Measurements from ENCODE around the gene FIBP.

Gene FIBP

GRCh38 chr11:65854161-65854592 is 34.1 kb downstream of the FIBP start:
- 98% methylated on average over 4 of the region's 4 CpGs for WGBS

GRCh38 chr11:65853246-65853979 is 34.9 kb downstream of the FIBP start:
- 96% methylated on average over 6 of the region's 6 CpGs for WGBS
- Histone ChIP-seq H3K9ac (ENCODE audit: low read length) (peak overlapping the region; percentile 94), H3K4me2 (ENCODE audit: low read length, poor library complexity, severe bottlenecking) (no peak overlapping the region), H4K8ac (ENCODE audit: low read length) (no peak overlapping the region), H3K27me3 (ENCODE audit: control insufficient read depth in 1 of 2, insufficient read depth in 1 of 2, low read length in 2 of 2) (no peaks in the 10 kb centered on the region), H2BK15ac (ENCODE audit: low read depth, poor library complexity, severe bottlenecking) (no peak overlapping the region), H3K4me3 (ENCODE audit: insufficient read depth in 1 of 2, low read depth in 1 of 2, low read length in 2 of 2) (no peak overlapping the region), H2AK5ac (ENCODE audit: low read length, severe bottlenecking) (no peak overlapping the region), H2BK5ac (ENCODE audit: low read depth, low read length, poor library complexity, severe bottlenecking) (no peak overlapping the region), H3K79me1 (replicated peaks; ENCODE audit: low read length, poor library complexity, severe bottlenecking) (peaks cover 5% of the 10 kb centered on the region), H2BK120ac (ENCODE audit: low read depth, low read length) (no peak overlapping the region), H3K27ac (ENCODE audit: low read length, poor library complexity, severe bottlenecking) (no peak overlapping the region), H3K18ac (ENCODE audit: low read depth in 1 of 2, low read length in 2 of 2) (no peak overlapping the region), H4K91ac (ENCODE audit: low read length) (no peak overlapping the region), H3K4ac (ENCODE audit: low read depth in 1 of 2, low read length in 2 of 2) (no peak overlapping the region), H3K23ac (ENCODE audit: low read length in 2 of 2) (no peak overlapping the region), H3K14ac (ENCODE audit: low read length in 2 of 2) (no peak overlapping the region), H3K36me3 (ENCODE audit: control insufficient read depth in 1 of 2, insufficient read depth in 2 of 2, low read depth in 1 of 2, low read length in 2 of 2) (peaks cover 57 to 63% of the 10 kb centered on the region in 2 experiments), H2AFZ (ENCODE audit: low read depth, low read length) (no peak overlapping the region), H3K4me1 (ENCODE audit: control insufficient read depth, insufficient read depth, low read depth, low read length) (peaks cover 29% of the 10 kb centered on the region), H2BK12ac (ENCODE audit: low read length in 2 of 2) (no peak overlapping the region), H3K9me3 (ENCODE audit: control insufficient read depth, low read length) (peaks cover 5% of the 10 kb centered on the region)
- DNase-seq: no peak

More at GRCh38 chr11:65854161-65854592, 34.1 kb downstream of the FIBP start:
- H3K27ac ChIP-seq (ENCODE audit: low read length, poor library complexity, severe bottlenecking): no peak overlapping the region
- H2BK12ac ChIP-seq (ENCODE audit: low read length in 2 of 2): no peak overlapping the region
- H3K79me1 ChIP-seq (replicated peaks; ENCODE audit: low read length, poor library complexity, severe bottlenecking): peaks cover 5% of the 10 kb centered on the region
- H2BK15ac ChIP-seq (ENCODE audit: low read depth, poor library complexity, severe bottlenecking): no peak overlapping the region
- no peak overlapping the region for H3K14ac ChIP-seq (ENCODE audit: low read length in 2 of 2)
- H2AK5ac ChIP-seq (ENCODE audit: low read length, severe bottlenecking): no peak overlapping the region
- no peak overlapping the region for H2AFZ ChIP-seq (ENCODE audit: low read depth, low read length)
- no peak overlapping the region for H3K4me3 ChIP-seq (ENCODE audit: insufficient read depth in 1 of 2, low read depth in 1 of 2, low read length in 2 of 2)
- no peak overlapping the region for H2BK5ac ChIP-seq (ENCODE audit: low read depth, low read length, poor library complexity, severe bottlenecking)
- H3K4me2 ChIP-seq (ENCODE audit: low read length, poor library complexity, severe bottlenecking): no peak overlapping the region
- DNase-seq: no peak
- H3K4me1 ChIP-seq (ENCODE audit: control insufficient read depth, insufficient read depth, low read depth, low read length): peaks cover 29% of the 10 kb centered on the region
- no peak overlapping the region for H4K8ac ChIP-seq (ENCODE audit: low read length)
- H4K91ac ChIP-seq (ENCODE audit: low read length): no peak overlapping the region
- H3K9ac ChIP-seq (ENCODE audit: low read length): peak overlapping the region; percentile 94
- H2BK120ac ChIP-seq (ENCODE audit: low read depth, low read length): no peak overlapping the region
- H3K4ac ChIP-seq (ENCODE audit: low read depth in 1 of 2, low read length in 2 of 2): no peak overlapping the region
- H3K27me3 ChIP-seq (ENCODE audit: control insufficient read depth in 1 of 2, insufficient read depth in 1 of 2, low read length in 2 of 2): no peaks in the 10 kb centered on the region
- peaks cover 57 to 63% of the 10 kb centered on the region in 2 experiments for H3K36me3 ChIP-seq (ENCODE audit: control insufficient read depth in 1 of 2, insufficient read depth in 2 of 2, low read depth in 1 of 2, low read length in 2 of 2)
- peaks cover 5% of the 10 kb centered on the region for H3K9me3 ChIP-seq (ENCODE audit: control insufficient read depth, low read length)
- H3K23ac ChIP-seq (ENCODE audit: low read length in 2 of 2): no peak overlapping the region
- H3K18ac ChIP-seq (ENCODE audit: low read depth in 1 of 2, low read length in 2 of 2): no peak overlapping the region

- no peak overlapping the region for H2BK15ac ChIP-seq (ENCODE audit: low read depth, poor library complexity, severe bottlenecking)
- no peak overlapping the region for H3K18ac ChIP-seq (ENCODE audit: low read depth in 1 of 2, low read length in 2 of 2)
- no peak overlapping the region for H2AFZ ChIP-seq (ENCODE audit: low read depth, low read length)
- no peak overlapping the region for H3K14ac ChIP-seq (ENCODE audit: low read length in 2 of 2)
- peak overlapping the region in 1 of 2 experiments; percentile 11 for H2BK12ac ChIP-seq (ENCODE audit: low read length in 2 of 2)
- DNase-seq: no peak
- H3K9ac ChIP-seq (ENCODE audit: low read length): peak overlapping the region; percentile 94
- H3K27me3 ChIP-seq (ENCODE audit: control insufficient read depth in 1 of 2, insufficient read depth in 1 of 2, low read length in 2 of 2): no peaks in the 10 kb centered on the region
- H3K9me3 ChIP-seq (ENCODE audit: control insufficient read depth, low read length): peaks cover 5% of the 10 kb centered on the region
- H3K4ac ChIP-seq (ENCODE audit: low read depth in 1 of 2, low read length in 2 of 2): no peak overlapping the region
- no peak overlapping the region for H3K4me3 ChIP-seq (ENCODE audit: insufficient read depth in 1 of 2, low read depth in 1 of 2, low read length in 2 of 2)
- no peak overlapping the region for H4K8ac ChIP-seq (ENCODE audit: low read length)
- 99% methylated on average over 33 of the region's 33 CpGs for WGBS
- H3K27ac ChIP-seq (ENCODE audit: low read length, poor library complexity, severe bottlenecking): no peak overlapping the region
- H2BK5ac ChIP-seq (ENCODE audit: low read depth, low read length, poor library complexity, severe bottlenecking): no peak overlapping the region
- H3K23ac ChIP-seq (ENCODE audit: low read length in 2 of 2): no peak overlapping the region
- H3K79me1 ChIP-seq (replicated peaks; ENCODE audit: low read length, poor library complexity, severe bottlenecking): peaks cover 5% of the 10 kb centered on the region
- H2BK120ac ChIP-seq (ENCODE audit: low read depth, low read length): no peak overlapping the region
- H3K4me2 ChIP-seq (ENCODE audit: low read length, poor library complexity, severe bottlenecking): no peak overlapping the region
- peaks cover 29% of the 10 kb centered on the region for H3K4me1 ChIP-seq (ENCODE audit: control insufficient read depth, insufficient read depth, low read depth, low read length)
- no peak overlapping the region for H4K91ac ChIP-seq (ENCODE audit: low read length)
- peaks cover 57 to 63% of the 10 kb centered on the region in 2 experiments for H3K36me3 ChIP-seq (ENCODE audit: control insufficient read depth in 1 of 2, insufficient read depth in 2 of 2, low read depth in 1 of 2, low read length in 2 of 2)
- H2AK5ac ChIP-seq (ENCODE audit: low read length, severe bottlenecking): no peak overlapping the region
Measured at GRCh38 chr11:65852508-65853245, 35.6 kb downstream of the FIBP start.

GRCh38 chr11:65851811-65852507 is 36.3 kb downstream of the FIBP start:
- Histone ChIP-seq H3K79me1 (replicated peaks; ENCODE audit: low read length, poor library complexity, severe bottlenecking) (peaks cover 5% of the 10 kb centered on the region), H4K91ac (ENCODE audit: low read length) (no peak overlapping the region), H3K14ac (ENCODE audit: low read length in 2 of 2) (no peak overlapping the region), H3K27ac (ENCODE audit: low read length, poor library complexity, severe bottlenecking) (no peak overlapping the region), H2BK120ac (ENCODE audit: low read depth, low read length) (no peak overlapping the region), H3K4ac (ENCODE audit: low read depth in 1 of 2, low read length in 2 of 2) (no peak overlapping the region), H3K18ac (ENCODE audit: low read depth in 1 of 2, low read length in 2 of 2) (no peak overlapping the region), H3K23ac (ENCODE audit: low read length in 2 of 2) (no peak overlapping the region), H2AFZ (ENCODE audit: low read depth, low read length) (no peak overlapping the region), H2BK5ac (ENCODE audit: low read depth, low read length, poor library complexity, severe bottlenecking) (no peak overlapping the region), H4K8ac (ENCODE audit: low read length) (peak overlapping the region; percentile 39), H3K4me3 (ENCODE audit: insufficient read depth in 1 of 2, low read depth in 1 of 2, low read length in 2 of 2) (no peak overlapping the region), H2BK15ac (ENCODE audit: low read depth, poor library complexity, severe bottlenecking) (no peak overlapping the region), H3K36me3 (ENCODE audit: control insufficient read depth in 1 of 2, insufficient read depth in 2 of 2, low read depth in 1 of 2, low read length in 2 of 2) (peaks cover 57 to 63% of the 10 kb centered on the region in 2 experiments), H3K9ac (ENCODE audit: low read length) (no peak overlapping the region), H3K9me3 (ENCODE audit: control insufficient read depth, low read length) (peaks cover 5% of the 10 kb centered on the region), H3K27me3 (ENCODE audit: control insufficient read depth in 1 of 2, insufficient read depth in 1 of 2, low read length in 2 of 2) (no peaks in the 10 kb centered on the region), H3K4me2 (ENCODE audit: low read length, poor library complexity, severe bottlenecking) (no peak overlapping the region), H2BK12ac (ENCODE audit: low read length in 2 of 2) (peak overlapping the region in 1 of 2 experiments; percentile 11), H3K4me1 (ENCODE audit: control insufficient read depth, insufficient read depth, low read depth, low read length) (peaks cover 29% of the 10 kb centered on the region), H2AK5ac (ENCODE audit: low read length, severe bottlenecking) (no peak overlapping the region)
- DNase-seq: no peak
- WGBS: 94% methylated on average over 10 of the region's 10 CpGs

All from mesenchymal stem cell (in vitro differentiated cells and primary cell).